ENCODE results near the gene ZNF543.

- TF ChIP-seq, protein P1, sequence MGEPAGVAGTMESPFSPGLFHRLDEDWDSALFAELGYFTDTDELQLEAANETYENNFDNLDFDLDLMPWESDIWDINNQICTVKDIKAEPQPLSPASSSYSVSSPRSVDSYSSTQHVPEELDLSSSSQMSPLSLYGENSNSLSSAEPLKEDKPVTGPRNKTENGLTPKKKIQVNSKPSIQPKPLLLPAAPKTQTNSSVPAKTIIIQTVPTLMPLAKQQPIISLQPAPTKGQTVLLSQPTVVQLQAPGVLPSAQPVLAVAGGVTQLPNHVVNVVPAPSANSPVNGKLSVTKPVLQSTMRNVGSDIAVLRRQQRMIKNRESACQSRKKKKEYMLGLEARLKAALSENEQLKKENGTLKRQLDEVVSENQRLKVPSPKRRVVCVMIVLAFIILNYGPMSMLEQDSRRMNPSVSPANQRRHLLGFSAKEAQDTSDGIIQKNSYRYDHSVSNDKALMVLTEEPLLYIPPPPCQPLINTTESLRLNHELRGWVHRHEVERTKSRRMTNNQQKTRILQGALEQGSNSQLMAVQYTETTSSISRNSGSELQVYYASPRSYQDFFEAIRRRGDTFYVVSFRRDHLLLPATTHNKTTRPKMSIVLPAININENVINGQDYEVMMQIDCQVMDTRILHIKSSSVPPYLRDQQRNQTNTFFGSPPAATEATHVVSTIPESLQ (CRISPR knock-in tag; IDR thresholded peaks at IDR 0.05), result no peak
- no peak for TF ChIP-seq CREM (CRISPR knock-in tag; IDR thresholded peaks at IDR 0.05)
- no peak for TF ChIP-seq FOXK1 (CRISPR knock-in tag; IDR thresholded peaks at IDR 0.05)
- TF ChIP-seq, protein P2, sequence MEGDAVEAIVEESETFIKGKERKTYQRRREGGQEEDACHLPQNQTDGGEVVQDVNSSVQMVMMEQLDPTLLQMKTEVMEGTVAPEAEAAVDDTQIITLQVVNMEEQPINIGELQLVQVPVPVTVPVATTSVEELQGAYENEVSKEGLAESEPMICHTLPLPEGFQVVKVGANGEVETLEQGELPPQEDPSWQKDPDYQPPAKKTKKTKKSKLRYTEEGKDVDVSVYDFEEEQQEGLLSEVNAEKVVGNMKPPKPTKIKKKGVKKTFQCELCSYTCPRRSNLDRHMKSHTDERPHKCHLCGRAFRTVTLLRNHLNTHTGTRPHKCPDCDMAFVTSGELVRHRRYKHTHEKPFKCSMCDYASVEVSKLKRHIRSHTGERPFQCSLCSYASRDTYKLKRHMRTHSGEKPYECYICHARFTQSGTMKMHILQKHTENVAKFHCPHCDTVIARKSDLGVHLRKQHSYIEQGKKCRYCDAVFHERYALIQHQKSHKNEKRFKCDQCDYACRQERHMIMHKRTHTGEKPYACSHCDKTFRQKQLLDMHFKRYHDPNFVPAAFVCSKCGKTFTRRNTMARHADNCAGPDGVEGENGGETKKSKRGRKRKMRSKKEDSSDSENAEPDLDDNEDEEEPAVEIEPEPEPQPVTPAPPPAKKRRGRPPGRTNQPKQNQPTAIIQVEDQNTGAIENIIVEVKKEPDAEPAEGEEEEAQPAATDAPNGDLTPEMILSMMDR (IDR thresholded peaks at IDR 0.05), result no peak
- no peak for TF ChIP-seq PREB (CRISPR knock-in tag; IDR thresholded peaks at IDR 0.05; ENCODE audit: borderline replicate concordance)
- TF ChIP-seq RELA (CRISPR knock-in tag; IDR thresholded peaks at IDR 0.05; ENCODE audit: borderline replicate concordance), result no peak
- TF ChIP-seq, protein P3, sequence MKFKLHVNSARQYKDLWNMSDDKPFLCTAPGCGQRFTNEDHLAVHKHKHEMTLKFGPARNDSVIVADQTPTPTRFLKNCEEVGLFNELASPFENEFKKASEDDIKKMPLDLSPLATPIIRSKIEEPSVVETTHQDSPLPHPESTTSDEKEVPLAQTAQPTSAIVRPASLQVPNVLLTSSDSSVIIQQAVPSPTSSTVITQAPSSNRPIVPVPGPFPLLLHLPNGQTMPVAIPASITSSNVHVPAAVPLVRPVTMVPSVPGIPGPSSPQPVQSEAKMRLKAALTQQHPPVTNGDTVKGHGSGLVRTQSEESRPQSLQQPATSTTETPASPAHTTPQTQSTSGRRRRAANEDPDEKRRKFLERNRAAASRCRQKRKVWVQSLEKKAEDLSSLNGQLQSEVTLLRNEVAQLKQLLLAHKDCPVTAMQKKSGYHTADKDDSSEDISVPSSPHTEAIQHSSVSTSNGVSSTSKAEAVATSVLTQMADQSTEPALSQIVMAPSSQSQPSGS (CRISPR knock-in tag; IDR thresholded peaks at IDR 0.05; ENCODE audit: borderline replicate concordance, low read depth), result no peak
- no peak for TF ChIP-seq AFF4 (CRISPR knock-in tag; IDR thresholded peaks at IDR 0.05; ENCODE audit: borderline replicate concordance)
- no peak for TF ChIP-seq SP1 (CRISPR knock-in tag; conservative IDR thresholded peaks at IDR 0.05)
- TF ChIP-seq ESRRA (CRISPR knock-in tag; IDR thresholded peaks at IDR 0.05; ENCODE audit: borderline replicate concordance), result no peak
- no peak for TF ChIP-seq MXD4 (CRISPR knock-in tag; IDR thresholded peaks at IDR 0.05; ENCODE audit: borderline replicate concordance)
- TF ChIP-seq, protein P4, sequence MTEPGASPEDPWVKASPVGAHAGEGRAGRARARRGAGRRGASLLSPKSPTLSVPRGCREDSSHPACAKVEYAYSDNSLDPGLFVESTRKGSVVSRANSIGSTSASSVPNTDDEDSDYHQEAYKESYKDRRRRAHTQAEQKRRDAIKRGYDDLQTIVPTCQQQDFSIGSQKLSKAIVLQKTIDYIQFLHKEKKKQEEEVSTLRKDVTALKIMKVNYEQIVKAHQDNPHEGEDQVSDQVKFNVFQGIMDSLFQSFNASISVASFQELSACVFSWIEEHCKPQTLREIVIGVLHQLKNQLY (CRISPR knock-in tag; IDR thresholded peaks at IDR 0.05), result no peak
- no peak for TF ChIP-seq ZNF219 (CRISPR knock-in tag; IDR thresholded peaks at IDR 0.05; ENCODE audit: borderline replicate concordance)
Observed at GRCh38 chr19:57366776-57367175, 46.5 kb downstream of the ZNF543 start.

Measured in WTC11 (cell line).